Embryonic facial prominence (tissue), 1 donor: ENCODE data around the gene RSPO1.

Experiments used
- DNase-seq: peaks from one replicate; pipeline ENCODE4 v3.0.0-alpha.2; 2016; ENCODE audit errors: extremely low spot score

RSPO1 gene

DNA sequence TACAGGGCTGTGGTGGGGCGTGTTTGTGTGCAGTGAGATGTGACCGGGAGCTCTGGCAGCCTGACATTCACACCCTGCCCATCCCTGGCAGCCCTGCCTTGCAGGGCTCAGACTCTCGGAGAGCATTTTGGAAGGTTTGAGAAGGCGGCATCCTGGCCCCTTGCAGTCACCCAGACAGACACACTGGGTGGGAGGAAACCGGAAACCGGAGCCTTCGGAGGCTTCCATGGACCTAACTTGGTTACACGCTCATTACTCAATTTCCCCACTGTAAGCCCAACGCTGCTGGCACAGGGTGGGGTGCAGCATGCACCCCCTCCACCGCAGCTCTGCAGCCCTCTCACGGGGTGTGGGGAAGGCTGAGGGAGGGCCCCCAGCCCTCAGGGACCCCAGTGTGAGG lies 22.2 kb upstream of the RSPO1 start:
- DNase-seq, result no peak

DNA sequence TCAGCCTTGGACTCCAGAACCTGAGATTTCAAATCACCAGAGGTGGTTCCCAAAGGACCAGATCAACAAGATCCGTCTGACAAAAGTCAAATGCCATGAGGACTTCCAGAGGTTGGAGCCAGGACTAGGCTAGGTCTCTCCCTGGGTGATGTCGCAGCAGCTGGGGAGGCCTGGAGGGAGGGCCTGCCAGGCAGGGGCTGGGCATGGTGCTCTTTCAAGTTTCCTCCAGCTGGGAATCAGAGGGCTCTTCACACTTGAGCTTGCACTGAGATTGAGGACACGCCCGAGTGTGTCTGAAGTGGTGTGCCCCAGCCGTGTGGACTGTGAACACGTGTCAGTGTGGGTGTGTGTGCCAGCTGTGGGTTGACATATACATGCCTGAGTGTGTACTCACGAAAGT lies 21.3 kb upstream of the RSPO1 start:
- no peak for DNase-seq

DNA sequence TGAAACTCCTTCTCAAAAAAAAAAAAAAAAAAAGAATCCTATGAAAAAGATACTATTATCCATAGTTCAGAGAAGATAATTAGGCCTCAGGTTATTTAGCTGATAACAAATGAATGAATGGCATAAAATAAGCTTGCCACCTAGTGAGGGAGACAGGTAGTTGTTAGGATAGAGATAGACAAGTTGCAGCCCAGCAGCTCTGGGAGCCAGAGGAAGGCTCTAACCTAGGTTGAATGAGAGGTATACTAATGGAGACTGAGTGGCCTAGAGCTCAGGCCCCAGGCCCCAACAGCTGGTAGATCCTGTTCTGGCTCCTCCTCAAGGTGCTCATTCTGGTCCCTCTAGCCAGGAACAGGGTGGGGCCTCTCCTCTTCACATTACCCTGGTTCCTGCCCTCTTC lies 20.6 kb upstream of the RSPO1 start:
- DNase-seq, result no peak

DNA sequence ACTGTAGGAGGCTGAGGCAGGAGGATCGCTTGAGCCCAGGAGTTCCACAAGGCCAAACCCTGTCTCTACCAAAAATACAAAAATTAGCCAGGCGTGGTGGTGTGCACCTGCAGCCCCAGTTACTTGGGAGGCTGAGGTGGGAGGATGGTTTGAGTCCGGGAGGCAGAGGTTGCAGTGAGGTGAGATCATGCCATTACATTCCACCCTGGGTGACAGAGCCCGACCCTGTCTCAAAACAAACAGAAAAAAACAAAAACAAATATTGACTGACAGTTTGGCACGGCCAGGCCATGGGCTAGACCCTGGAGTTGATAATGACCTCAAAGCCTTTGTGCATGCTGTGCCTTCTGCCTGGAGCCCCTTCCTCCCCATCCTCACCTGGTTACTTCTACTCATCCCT lies 19.2 kb upstream of the RSPO1 start:
- no peak for DNase-seq

DNA sequence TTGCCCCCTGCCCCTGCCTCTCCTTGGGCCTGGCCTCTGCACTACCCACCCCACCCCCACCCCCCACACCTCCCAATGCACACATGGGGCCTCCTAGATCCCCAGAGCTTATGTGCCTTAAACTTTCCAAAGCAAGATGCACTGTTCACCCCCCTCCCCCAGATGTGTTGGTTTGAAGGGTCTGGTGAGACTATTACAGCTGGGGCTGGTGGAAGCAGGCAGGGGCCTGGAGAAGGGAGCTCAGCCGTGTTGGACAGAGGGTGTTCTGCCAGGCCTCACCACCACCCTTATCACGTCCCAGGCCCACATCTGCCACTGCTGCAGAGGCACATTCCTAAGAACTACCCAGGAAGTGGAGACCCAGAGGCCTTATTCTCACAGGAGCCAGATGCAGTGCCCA lies 18.3 kb upstream of the RSPO1 start:
- no peak for DNase-seq

DNA sequence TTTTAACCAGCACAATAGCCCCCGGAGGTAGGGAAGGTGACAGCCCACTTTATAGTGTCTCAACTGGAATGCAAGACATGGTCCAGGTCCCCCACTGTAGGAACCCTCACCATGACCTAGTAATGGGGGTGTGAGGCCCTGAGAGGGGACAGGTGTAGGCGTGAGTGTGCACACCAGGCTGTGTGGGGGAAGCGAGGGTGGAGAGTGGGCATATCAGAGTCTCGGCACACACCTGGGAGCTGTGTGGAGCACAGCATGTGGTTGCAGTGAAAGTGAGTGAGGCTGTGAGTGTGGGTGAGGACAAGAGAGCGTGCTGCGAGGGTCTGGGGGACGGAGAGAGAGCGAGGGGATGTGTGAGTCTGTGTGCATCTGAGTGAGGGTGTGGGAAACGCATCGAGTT lies 17.1 kb upstream of the RSPO1 start:
- DNase-seq, result no peak

DNA sequence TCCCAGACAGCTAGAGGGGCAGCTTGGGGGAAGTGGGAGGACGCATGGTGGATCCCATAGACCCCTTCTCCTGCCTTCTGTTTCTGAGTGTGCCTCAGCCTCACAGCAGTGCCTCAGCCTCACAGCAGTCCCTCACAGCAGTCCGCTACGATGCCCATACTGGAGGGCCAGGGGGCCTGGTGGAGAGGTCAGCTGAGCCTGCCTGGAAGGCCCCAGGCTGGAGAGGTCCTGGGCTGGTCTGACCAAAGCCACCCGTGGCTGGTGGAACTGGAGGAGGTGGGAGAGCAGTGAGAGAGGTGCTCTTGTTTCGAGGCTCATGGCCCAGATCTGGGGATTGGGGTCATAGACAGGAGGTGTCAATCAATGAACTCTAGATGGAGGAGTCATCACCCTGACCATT lies 16.0 kb upstream of the RSPO1 start:
- no peak for DNase-seq

DNA sequence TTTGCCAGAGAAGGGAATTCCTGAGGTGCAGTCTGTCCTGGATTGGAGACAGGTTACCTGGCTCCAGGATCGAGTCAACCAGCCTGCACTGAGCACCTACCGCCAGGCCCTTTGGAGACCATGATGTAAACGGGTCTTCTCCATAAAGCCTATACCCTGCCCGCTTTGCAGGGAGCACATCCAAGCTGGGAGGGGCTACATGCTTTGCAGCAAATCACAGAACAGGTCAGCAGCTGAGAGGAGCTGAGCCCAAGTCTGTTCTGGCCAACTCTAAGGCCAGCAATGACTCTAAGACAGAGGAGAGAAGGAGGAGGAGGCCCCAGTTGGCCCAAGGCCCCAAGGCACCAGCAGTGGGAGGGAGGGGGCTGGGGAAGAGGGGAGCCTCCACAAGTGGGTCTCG lies 15.5 kb upstream of the RSPO1 start:
- DNase-seq, result no peak

DNA sequence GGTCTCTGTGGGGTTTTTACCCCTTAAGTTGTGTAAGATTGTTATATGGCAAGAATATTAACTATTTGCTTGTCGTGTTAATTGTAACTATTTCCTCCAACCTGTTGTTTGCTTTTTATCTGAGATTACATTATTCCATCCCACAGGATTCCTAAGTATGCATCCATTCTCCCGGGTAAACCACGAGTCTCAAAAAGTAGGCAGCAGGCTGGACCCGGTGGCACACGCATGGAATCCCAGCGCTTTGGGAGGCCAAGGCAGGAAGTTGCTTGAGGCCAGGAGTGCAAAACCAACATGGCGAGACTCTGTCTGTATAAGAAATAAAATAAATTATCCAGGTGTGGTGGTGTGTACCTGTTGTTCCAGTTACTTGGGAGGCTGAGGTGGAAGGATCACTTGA lies 12.6 kb upstream of the RSPO1 start:
- no peak for DNase-seq

DNA sequence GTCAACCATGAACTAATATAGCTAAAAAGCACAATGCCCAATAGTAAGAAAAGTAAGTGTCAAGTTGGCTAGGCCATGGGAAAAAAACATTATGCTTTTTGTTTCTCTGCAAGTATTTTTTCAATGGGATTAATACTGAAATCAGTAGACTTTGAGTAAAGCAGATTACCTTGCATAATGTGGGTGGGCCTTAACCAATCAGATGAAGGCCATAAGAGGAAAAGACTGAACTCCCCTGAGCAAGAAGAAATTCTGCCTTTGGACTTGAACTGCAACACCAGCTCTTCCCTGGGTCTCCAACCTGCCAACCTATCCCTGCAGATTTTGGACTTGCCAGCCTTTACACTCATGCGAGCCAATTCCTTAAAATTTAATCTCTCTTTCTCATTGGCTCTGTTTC lies 6.4 kb upstream of the RSPO1 start:
- no peak for DNase-seq

DNA sequence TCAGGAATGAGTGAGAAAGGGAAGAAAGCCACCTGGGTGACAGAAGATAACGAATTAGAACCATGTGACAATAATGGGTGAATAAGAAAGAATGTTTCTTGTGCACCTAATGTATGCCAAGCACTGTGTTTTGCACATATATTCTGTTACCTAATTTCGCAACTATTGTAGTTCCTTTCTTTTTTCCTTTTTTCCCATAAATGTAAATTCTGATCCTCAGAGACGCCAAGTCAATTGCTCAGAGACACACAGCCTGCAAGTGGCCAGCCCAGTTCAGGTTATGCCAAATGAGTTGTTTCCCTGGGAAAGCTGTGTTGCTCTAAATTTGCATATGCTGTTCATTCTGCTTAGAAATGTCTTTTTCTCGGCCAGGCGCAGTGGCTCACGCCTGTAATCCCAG lies 1.7 kb upstream of the RSPO1 start:
- no peak for DNase-seq

DNA sequence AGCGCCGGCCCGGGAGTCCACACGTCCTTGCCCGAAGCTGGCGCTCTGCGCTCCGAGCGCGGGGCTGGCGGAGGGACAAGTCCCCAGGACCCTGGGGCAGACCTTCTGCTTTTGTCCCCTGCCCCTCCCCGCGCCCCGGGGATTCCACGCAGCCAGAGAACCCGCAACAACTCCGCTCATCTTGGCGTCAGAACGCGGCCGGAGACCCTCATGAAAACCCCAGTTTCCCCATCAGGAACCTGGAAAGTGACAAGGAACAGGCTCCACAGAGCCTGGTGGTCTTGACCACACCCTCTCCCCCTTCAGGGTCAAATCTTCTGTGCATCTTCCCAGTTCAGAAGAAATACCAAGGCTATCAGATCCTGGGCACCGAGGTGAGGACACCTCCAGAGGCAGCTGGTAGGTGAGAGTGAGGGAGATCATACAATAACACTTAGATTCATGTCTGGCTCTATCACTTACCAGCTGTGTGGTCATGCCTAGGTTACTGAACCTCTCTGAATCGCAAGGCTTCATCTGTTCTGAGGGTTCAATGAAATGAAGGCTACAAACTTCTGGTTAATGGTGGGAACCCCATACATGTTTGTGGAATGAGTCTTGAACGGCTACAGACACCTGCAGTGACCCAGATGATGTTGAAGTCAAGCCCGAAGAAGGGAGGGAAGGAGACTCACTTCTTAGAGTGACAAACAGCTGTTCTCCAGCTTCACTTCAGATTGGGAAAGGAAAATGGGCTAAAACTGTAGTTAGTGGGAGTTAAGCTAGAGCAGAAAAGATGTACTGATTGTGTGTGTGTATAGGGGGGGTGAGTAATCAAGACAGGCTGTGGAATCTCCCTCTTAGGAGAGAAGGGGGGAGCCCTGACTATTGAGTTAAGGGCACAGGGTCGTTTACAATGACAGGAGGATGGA lies 555 bp upstream of the RSPO1 start:
- no peak for DNase-seq

DNA sequence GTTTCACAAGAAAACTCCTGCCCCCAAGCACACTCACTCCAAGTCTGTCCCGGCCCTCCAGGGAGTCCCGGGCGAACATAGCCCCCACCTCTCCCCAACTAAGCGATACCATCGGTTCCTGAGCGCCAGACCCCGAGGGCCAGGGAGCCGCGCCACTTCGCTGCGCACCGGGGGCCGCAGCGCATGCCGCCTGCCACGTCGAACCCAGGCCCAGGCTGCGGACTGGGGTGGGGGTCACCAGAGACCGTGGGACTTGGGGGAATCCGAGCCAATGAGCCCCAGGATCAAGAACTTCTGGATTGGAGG lies 801 bp downstream of the RSPO1 start:
- no peak for DNase-seq

DNA sequence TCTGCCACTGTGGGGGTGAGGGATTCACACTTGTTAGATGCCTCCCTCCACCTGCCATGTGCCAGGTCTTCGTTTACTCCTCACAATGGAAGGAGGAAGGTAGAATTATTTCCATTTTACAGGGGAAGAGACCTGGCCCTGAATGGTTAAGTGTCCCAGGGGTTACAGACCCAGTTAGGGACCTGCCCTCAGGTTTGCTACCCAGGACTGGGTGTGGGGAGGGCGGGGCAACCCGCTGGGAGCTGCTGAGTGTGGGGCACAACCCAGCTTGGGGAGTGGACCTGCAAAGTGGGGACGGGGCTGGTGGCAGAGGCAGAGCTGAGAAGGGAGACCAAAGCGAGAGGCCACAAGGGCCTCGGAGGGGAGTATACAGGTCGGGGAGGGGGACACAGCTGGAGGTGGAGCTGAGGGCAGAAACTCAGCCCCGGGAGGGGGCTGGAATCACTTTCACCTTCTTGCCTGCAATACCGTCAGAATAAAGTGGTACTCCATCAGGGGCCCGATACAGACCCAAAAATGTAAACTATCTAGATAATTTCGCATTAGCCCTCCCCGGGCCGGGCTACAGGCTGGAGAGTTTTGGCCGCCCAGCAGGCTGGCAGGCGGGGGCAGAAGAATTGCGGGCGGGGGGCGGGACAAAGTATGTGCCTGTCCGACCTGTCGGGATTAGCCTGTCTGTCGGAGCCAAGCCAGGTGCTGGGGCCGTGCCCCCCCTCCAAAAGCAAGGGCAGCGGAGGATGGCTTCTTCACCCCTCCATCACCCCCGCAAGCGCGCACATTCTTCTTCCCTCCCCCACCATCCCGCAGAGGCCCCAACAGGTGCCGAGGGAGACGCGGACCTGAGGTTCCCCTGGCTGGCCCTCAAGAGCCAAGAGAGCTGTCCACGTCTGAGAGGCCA lies 1.4 kb downstream of the RSPO1 start:
- no peak for DNase-seq

DNA sequence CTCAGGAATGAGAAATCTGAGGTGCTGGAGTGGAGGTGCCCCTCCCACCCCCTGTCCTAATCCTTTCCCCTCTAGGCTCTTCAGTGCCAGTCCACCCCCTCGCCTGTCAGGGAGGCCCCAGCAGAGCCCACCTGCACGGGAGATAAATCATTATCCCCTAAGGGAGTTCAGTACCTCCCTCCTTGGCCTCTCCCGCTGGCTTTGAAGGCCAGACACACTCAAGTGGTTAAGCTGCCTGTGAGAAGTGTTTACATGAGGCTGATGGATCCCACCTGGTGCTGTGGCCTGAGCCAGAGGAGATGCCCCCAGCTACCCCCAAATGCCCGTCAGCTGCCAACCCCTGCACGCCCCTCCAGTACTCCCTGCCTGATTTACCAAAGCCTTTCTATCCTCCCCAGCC lies 3.7 kb downstream of the RSPO1 start:
- no peak for DNase-seq

DNA sequence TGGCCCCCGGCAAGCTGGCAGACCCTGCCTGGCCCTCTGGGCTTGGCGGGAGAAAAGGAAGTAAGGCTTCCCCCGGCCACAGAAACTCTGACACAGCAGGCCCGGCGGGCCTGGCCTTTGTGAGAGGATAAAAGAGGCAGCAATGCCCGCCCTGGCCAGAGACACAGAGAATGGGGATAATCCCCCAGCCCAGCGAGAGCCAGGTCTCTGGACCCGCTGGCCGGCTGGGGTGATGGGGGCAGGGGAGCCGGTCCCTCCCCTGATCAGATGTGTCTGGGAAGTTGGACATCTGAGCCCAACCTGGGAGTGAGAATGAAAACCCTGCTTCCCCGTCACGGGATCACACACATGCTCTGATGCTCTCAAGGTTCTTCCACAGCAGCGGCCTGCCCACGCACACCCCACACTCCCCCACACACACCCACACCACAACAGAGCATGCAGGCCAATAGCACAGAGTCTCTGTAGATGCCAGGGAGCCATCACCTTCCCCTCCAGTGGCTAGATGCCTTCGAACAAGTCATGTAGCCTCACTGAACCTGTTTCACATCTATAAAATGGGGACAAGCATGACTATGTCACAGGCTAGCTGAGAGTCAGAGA lies 4.2 kb downstream of the RSPO1 start:
- DNase-seq, result no peak

DNA sequence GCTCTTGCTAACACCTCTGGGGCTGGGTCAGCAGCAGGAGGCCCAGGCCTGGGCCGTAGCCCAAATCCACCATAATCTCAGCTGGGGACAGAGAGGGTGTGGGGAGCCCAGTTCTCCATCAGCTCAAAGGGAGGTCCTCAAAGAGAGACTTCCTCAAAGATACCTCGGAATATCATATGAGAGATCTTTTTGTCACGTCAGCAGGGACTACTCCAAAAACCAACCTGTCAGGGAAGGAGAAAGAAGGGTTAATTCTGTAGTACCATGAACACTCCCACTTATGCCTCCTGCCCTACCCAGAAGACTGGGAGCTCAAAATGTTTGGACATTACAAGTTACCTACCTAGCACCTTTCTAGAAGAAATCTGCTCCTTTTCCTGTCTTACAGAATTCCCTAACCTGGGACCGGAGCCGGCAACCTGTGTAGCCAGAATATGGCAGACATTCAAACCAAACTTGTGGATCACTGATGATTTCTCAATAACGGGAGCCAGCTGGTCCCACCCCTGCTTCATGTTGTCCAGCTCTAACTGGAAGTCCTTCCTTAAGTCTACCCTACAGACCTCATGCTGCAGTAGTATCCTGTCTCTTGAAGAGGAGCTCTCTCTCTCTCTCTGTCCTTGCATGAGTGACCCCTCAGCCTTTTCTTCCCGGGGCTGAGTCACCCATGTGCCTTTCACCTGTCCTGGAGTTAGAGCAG lies 4.8 kb downstream of the RSPO1 start:
- no peak for DNase-seq

DNA sequence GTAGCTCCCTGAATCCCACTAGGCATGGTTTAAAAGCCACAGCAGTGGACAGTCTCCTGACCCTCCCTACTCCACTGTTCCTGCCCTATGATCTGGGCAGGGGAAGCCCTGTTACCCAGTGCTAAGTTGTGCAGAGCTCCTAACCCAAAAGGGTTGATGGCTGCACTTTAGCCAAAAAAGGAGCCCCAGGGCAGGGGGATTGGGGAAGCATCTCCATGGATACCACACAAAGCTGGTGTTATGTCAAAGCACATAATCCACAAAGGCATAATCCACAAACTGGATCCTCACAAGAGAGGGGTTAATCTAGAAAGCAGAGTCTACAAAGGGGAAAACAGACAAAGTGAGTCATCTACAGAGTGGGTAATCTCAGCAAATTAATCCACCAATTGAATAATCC lies 5.7 kb downstream of the RSPO1 start:
- DNase-seq, result no peak

DNA sequence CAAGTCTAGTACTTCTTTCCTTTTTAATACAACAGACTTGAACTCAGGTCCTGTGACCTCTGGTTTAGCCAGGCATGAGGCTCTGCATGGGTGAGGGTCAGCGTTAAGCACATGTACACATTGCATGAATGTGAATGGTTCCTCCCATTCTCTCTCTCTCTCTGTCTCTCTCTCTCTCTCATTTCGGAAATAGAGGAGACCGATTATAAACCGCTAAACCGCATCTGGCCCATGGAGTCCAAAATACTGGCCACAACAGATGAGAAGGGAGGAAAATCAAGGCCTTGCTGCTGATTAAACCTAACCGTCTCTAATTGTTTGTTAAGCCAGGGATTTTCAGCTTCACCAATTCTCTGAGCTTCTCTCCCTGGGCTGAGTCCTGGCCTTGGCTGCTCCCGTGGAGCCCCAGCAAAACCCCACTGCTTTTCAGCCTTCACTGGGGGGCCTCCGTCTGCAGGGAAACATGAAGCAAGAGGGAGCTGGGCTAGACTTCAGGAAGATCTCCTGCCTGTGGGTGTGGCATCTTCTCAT lies 6.6 kb downstream of the RSPO1 start:
- DNase-seq, result no peak

DNA sequence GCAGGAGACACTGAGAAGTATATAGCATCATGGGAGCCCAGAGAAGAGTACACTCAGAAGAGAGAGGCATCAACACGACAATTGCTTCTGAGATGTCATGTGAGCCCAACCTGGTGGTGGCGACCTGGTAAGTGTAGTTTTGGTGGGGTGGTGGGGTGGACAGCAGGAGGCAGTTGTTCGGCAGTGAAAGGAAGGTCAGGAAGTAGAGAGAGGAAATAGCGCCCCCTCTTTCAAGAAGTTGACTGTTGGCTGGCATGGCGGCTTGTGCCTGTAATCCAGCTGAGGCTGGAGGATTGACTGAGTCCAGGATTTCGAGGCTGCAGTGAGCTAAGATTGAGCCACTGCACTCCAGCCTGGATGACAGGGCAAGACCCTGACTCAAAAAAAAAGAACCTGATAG lies 12.6 kb downstream of the RSPO1 start:
- DNase-seq, result no peak

DNA sequence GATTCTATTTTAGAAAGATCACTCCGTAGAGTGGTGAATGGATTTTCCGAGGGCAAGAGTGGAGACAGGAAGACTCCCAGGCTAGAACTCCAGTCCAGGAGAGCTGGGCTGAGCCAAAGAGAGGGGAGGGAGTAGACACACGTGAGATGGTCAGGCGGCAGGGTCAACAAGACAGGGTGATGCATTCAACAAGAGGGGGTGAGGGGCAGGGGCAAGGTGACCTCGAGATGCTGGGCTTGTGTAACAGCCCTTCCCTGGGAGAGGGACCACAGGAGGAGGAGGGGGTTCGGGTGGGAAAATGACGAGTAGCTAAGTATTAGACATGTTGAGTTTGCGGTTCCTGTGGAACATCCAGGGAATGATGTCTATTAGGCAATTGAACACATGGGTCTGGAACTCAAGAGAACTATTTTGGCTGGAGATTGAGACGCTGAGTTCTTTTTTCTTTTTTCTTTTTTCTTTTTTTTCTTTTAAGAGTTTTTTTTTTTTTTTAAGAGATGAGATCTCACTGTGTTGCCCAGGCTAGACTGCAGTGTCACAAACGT lies 13.3 kb downstream of the RSPO1 start:
- no peak for DNase-seq

DNA sequence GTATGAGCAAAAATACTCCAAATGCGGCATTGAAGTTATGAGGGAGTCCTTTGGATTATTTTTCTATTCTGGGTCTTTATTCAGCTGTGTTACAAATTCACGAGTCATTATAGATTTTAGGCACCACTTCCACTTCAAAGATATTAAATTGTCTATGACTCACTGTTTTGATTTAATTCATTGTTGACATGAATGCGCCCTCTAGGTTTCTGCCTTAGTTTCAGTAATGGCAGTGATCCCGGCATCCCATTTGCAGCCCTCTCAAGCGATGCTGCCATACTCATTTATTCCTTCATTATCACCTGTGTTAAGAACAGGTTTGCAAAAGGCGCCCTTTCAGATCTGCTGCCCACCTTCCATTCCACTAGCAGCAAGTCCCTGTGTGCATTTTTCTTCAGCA lies 14.0 kb downstream of the RSPO1 start:
- no peak for DNase-seq
